Stomach (tissue), 9 donors: Measurements from ENCODE around the gene MAP2K1. TPM values are rescaled to one million over a fixed set of nuclear protein-coding genes. Genes with fewer than 3 reads are reported as not detected.

Experiments used
- DNase-seq, 2 donors: peaks; one replicate each; pipeline versions ENCODE4 v3.0.0 to v3.0.0-alpha.2; 2013 to 2019
- H3K27ac ChIP-seq, 5 donors: fragments of 200-600 bp in 4 of 5; sonication (generic) in 4 of 5; one replicate each; pipeline ENCODE4 v1.5.1; 2013 to 2019; ENCODE audit warnings: mild to moderate bottlenecking in 1 of 5, moderate library complexity in 1 of 5
- H3K27me3 ChIP-seq, 3 donors: fragments of 200-600 bp; sonication (generic); one replicate each; pipeline ENCODE4 v1.5.1; 2017 to 2019; ENCODE audit warnings: mixed run types in 1 of 3
- H3K36me3 ChIP-seq, 4 donors: fragments of 200-600 bp; sonication (generic); 1 replicate in 3 of 4; 2 replicates in 1 of 4; pipeline ENCODE4 v1.5.1; 2016 to 2019
- H3K4me1 ChIP-seq, 4 donors: fragments of 200-600 bp; sonication (generic); one replicate each; pipeline ENCODE4 v1.5.1; 2016 to 2019
- H3K4me3 ChIP-seq, 4 donors: fragments of 200-600 bp; sonication (generic) in 3 of 4; one replicate each; pipeline ENCODE4 v1.5.1; 2016 to 2019; ENCODE audit warnings: mild to moderate bottlenecking in 1 of 4
- H3K9me3 ChIP-seq, 4 donors: fragments of 200-600 bp; sonication (generic); one replicate each; pipeline ENCODE4 v1.5.1; 2016 to 2019
- CTCF ChIP-seq, 7 experiments: fragments of 450-650 bp in 4 of 7; fragments of 200-600 bp in 3 of 7; sonication (generic) in 3 of 7; IDR thresholded peaks; one replicate each; pipeline ENCODE4 v1.5.1; 2016 to 2019; ENCODE audit warnings: antibody characterized with exemption in 7 of 7, control low read depth in 2 of 7, mild to moderate bottlenecking in 1 of 7
- EP300 ChIP-seq: sonication (generic); formaldehyde crosslinking; IDR thresholded peaks from one replicate; pipeline ENCODE4 v1.6.1; 2017; ENCODE audit warnings: antibody characterized with exemption
- POLR2A ChIP-seq, 4 donors: fragments of 450-650 bp; IDR thresholded peaks; one replicate each; pipeline ENCODE4 v1.6.1; 2016; ENCODE audit warnings: antibody characterized with exemption in 4 of 4, control low read depth in 2 of 4, mild to moderate bottlenecking in 1 of 4, moderate library complexity in 1 of 4
- POLR2AphosphoS5 ChIP-seq, 3 donors: sonication (generic); formaldehyde crosslinking; IDR thresholded peaks; one replicate each; pipeline ENCODE4 v1.6.1; 2016; ENCODE audit warnings: antibody characterized with exemption in 3 of 3
- WGBS, 5 donors: extraction: QIAGEN DNeasy Blood & Tissue Kit in 3 of 5; methylation state at CpG; one replicate each; pipeline versions ENCODE4 v1.1.5 to v1.1.7; 2013 to 2018; 5-methylcytosine and 5-hydroxymethylcytosine counted together
- intact Hi-C: fragments of 100-400 bp; cut with DNase I; formaldehyde crosslinking; loops from one replicate; pipeline ENCODE4 v1.15.1; 2023; ENCODE audit warnings: low total_unique reads
- polyA plus RNA-seq, 3 donors: library from polyadenylated mRNA; stranded (reverse); fragments of 200-250 nt; gene quantifications; one replicate each; pipeline ENCODE4 v1.2.3, GENCODE V29; 2013
- total RNA-seq, 5 donors: library from RNA; depleted of rRNA; stranded (reverse); fragments of >200 nt; gene quantifications; one replicate each; pipeline versions ENCODE4 v1.1.0 to v1.2.3, GENCODE V29; 2014 to 2016
- donor health status: healthy with polysubstance abuse.
- donor health status: Bipolar disorder and iron deficiency.
- donor health status: healthy.

Gene MAP2K1
- total and polyA plus RNA-seq, 8 donors: 20.1 to 123 (median 26.0) TPM

DNA sequence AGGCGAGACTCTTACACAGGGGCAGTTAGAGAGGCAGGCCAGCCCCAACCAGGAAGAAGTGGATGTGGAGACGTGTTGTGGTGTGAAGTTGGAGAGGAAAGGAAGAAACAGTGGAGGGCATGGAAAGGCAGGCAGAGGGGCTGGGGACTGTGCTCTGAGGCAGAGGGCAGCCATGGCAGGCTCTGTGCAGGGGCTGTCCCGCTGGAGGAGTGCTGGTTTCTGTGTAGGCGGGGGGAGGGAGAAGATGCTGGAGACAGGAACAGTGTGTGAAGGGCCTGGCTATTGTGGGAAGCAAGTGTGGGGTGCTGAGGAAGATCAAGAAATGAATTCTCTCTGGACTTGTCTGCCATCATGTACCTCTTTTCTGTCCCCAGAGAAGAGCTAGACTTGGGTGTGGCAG, 89.8 kb downstream of the MAP2K1 start:
- peaks cover 0 to 13% (median 5%) of the 10 kb centered on the region in 4 donors for H3K4me1 ChIP-seq
- no peak overlapping the region for H3K4me3 ChIP-seq
- no peak for TF ChIP-seq POLR2A (IDR thresholded peaks at IDR 0.05)
- TF ChIP-seq CTCF (IDR thresholded peaks at IDR 0.05): no peak
- no peak for TF ChIP-seq POLR2AphosphoS5 (IDR thresholded peaks at IDR 0.05)
- TF ChIP-seq EP300: no peak
- intact Hi-C loops: no loop called here
- no peak overlapping the region for H3K27ac ChIP-seq
- peaks cover 0 to 9% (median 8%) of the 10 kb centered on the region in 4 donors for H3K36me3 ChIP-seq
- DNase-seq: no peak
- H3K27me3 ChIP-seq: no peaks in the 10 kb centered on the region
- no peaks in the 10 kb centered on the region for H3K9me3 ChIP-seq
- 86 to 94% (median 93%) methylated on average over 4 of the region's 4 CpGs for WGBS, 5 donors

DNA sequence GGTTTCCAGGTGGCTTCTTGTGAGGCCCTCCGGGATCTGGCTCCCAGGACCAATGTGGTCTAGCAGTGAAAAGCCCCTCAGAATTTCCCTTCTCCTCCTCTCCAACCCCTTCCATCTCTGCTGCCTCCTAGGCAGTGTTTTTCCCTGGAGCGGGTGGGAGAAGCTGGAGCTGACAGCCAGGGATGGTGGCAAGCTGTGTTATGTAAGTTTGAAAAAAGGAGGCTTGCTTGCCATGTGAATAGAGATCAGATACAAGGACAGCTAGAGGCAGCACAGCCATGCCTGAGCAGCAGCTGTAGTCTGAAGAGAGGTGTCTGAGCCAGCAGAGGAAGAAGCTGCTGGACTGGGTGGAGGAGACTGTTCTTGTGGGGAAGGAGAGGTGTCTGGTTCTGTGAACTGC, 90.3 kb downstream of the MAP2K1 start:
- TF ChIP-seq POLR2AphosphoS5 (IDR thresholded peaks at IDR 0.05): no peak
- TF ChIP-seq CTCF (IDR thresholded peaks at IDR 0.05): no peak
- TF ChIP-seq EP300: no peak
- no peak for TF ChIP-seq POLR2A (IDR thresholded peaks at IDR 0.05)
- intact Hi-C loops: no loop called here
- no peak overlapping the region for H3K27ac ChIP-seq
- H3K36me3 ChIP-seq: peaks cover 3 to 14% (median 13%) of the 10 kb centered on the region in 4 donors
- 85 to 100% (median 90%) methylated on average over 2 of the region's 2 CpGs for WGBS, 5 donors
- H3K9me3 ChIP-seq: no peaks in the 10 kb centered on the region
- DNase-seq: no peak
- H3K4me3 ChIP-seq: no peak overlapping the region
- H3K27me3 ChIP-seq: no peaks in the 10 kb centered on the region
- H3K4me1 ChIP-seq: peaks cover 0 to 12% (median 5%) of the 10 kb centered on the region in 4 donors

DNA sequence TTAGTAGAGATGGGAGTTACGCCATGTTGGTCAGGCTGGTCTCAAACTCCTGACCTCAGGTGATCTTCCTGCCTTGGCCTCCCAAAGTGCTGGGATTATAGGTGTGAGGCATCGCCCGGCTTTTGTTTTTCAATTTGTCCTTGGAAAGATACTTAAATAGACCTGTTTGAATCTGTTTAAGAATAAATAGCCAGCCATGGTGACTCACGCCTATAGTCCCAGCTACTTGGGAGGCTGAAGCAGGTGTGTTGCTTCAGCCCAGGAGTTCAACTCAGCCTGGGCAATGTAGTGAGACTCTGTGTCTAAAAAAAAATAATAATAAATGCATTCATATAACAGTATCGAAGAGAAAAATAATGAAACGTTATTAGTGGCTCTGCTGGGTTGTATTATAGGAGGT, 93.6 kb downstream of the MAP2K1 start:
- H3K4me1 ChIP-seq: peaks cover 0 to 10% (median 0%) of the 10 kb centered on the region in 4 donors
- peaks cover 12 to 35% (median 34%) of the 10 kb centered on the region in 4 donors for H3K36me3 ChIP-seq
- H3K27me3 ChIP-seq: no peaks in the 10 kb centered on the region
- no peak for TF ChIP-seq CTCF (IDR thresholded peaks at IDR 0.05)
- no peak for TF ChIP-seq EP300
- TF ChIP-seq POLR2AphosphoS5 (IDR thresholded peaks at IDR 0.05): no peak
- TF ChIP-seq POLR2A (IDR thresholded peaks at IDR 0.05): no peak
- no peaks in the 10 kb centered on the region for H3K9me3 ChIP-seq
- no peak for DNase-seq
- intact Hi-C loops: no loop called here
- no peak overlapping the region for H3K4me3 ChIP-seq
- no peak overlapping the region for H3K27ac ChIP-seq
- WGBS, 5 donors: 80 to 97% (median 88%) methylated on average over 6 of the region's 6 CpGs

GRCh38 chr15:66481107-66481856, 94.6 kb downstream of the MAP2K1 start:
- no peak overlapping the region for H3K27ac ChIP-seq
- H3K4me1 ChIP-seq: peaks cover 0 to 10% (median 0%) of the 10 kb centered on the region in 4 donors
- H3K9me3 ChIP-seq: no peaks in the 10 kb centered on the region
- 89 to 95% (median 91%) methylated on average over 10 of the region's 10 CpGs for WGBS, 5 donors
- H3K36me3 ChIP-seq: peaks cover 14 to 45% (median 44%) of the 10 kb centered on the region in 4 donors
- TF ChIP-seq POLR2A (IDR thresholded peaks at IDR 0.05) (no peak), CTCF (IDR thresholded peaks at IDR 0.05) (no peak), EP300 (no peak), POLR2AphosphoS5 (IDR thresholded peaks at IDR 0.05) (no peak)
- no peak for DNase-seq
- no peaks in the 10 kb centered on the region for H3K27me3 ChIP-seq
- no peak overlapping the region for H3K4me3 ChIP-seq
- intact Hi-C loops: no loop called here
